Kidney glomerular epithelial cell (primary cell): ENCODE results near the gene ZNF521.
"Not testable (repeated sequence)": the region's sequence is repeated elsewhere in the genome, so short reads cannot be mapped to it uniquely, and the experiment has no call there.

ENCODE experiments used
- DNase-seq: peaks from one replicate; lab custom pipeline; 2025; lab: John Stamatoyannopoulos, UW

Gene ZNF521

DNA sequence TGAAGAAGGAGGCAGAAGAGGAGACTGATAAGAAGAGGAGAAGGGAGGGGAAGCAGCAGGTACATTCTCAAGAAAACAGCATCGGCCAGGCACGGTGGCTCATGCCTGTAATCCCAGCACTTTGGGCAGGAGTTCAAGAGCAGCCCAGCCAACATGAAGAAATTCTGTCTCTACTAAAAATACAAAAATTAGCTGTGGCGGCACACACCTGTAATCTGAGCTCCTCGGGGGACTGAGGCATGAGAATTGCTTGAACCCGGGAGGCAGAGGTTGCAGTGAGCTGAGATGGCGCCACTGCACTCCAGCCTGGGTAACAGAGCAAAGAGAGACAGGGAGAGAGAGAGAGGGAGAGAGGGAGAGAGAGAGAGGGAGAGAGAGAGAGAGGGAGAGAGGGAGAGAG is 318.8 kb downstream of the ZNF521 start:
- not testable (repeated sequence) for DNase-seq

DNA sequence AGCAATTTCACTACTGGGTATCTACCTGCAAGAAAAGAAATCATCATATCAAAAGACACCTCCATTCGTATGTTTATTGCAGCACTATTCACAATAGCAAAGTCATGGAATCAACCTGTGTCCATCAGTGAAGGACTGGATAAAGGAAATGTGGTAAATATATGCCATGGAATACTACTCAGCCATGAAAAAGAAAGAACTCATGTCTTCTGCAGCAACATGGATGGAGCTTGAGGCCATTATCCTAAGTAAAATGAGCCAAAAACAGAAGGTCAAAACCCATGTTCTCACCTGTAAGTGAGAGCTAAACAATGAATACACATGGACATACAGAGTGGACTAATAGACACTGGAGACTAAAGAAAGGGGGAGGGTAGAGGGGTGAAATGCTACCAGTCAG is 322.2 kb downstream of the ZNF521 start:
- DNase-seq, result no peak

DNA sequence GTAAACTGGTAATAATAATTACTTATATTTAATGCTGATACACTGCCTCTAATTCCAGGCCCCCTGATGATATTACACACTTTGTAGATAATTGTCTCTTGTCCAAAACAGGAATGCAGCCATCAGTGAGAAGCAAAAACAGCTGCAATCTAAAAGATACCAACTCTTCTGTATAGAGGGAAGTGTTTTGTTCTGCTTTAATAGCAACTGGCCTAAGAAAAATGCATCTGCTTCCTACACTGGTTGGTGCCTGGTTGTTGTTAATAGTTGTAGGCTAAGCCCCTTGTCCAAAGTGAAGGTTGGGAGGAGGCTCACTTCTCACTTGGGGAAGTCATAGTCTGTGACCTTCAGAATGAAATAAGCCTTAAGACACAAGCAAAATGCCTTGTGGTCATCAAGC is 332.0 kb downstream of the ZNF521 start:
- DNase-seq, result no peak

DNA sequence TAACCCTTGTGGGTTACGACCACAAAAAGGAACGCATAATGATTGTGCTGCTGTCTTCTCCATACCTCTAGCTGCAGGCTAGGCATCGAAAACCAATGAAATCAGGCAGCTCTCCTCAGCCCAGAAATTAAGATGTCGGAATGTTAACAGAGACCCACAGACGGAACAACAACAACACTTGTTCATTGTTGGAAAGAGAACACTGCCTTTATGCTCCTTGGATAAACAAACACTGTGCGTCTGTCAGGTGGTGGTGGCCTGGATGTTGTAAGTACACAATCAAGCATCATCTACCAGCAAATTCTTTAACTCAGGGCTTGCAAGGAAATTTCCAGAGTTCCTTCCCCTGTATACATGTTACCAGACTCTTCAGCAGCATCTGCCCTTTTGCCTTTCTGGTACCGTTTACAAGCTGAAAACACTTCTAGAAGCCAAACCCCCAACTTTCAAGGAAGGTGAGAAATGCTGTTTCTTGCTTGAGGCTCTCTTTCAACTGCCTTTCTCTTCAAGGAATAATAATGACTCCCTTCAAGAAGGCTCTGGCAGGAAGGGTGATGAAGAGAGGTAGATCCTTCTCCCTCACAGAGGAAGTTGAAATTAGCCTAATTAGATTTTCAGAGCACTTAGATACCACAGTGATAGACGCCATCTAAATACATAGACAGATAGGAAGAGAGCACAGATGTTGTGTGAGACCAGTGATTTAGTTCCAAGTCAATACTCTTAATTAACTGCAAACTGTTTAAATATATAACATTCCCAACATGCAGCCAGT is 332.7 kb downstream of the ZNF521 start:
- DNase-seq, result no peak

- DNase-seq, result no peak
Observed at GRCh38 chr18:25016666-25017065, 335.3 kb downstream of the ZNF521 start.

GRCh38 chr18:25016181-25016580 is 335.8 kb downstream of the ZNF521 start:
- no peak for DNase-seq
